ENCODE data around the gene GPC4.
A peak's percentile ranks its signal among the peaks of the same experiment; 100 is the strongest.
"Not testable (repeated sequence)": the region's sequence is repeated elsewhere in the genome, so short reads cannot be mapped to it uniquely, and the experiment has no call there.

GPC4 gene

DNA sequence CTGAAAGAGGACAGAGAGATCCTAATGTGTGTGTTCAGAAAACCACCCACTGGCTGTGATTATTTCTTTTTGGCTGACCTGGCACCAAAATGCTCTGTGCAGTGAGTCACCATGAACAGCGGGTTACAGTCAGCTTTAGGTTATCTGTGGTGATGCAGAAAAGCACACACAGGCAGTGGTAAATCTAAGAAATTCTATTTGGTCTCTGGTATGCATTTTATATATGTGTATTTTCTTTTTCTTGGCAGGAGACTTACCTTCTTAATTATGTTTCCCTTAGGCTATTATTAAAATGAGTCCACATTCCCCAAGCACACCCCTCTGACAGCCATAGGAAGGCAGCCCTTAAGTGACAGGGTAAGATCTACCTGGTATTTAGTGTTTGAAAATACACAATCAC lies 118.0 kb downstream of the GPC4 start:
- peak overlapping the region; percentile 17 for H3K4me2 ChIP-seq (ENCODE audit: low read length)
- H3K9ac ChIP-seq (ENCODE audit: low read depth, low read length), result no peak overlapping the region
- H3K27me3 ChIP-seq (ENCODE audit: control insufficient read depth, insufficient read depth, low read length), result peaks cover 2% of the 10 kb centered on the region
- H3K4me3 ChIP-seq (ENCODE audit: low read length), result no peak overlapping the region
- H3K36me3 ChIP-seq (ENCODE audit: insufficient read depth, low read length), result no peaks in the 10 kb centered on the region
- H3K9me3 ChIP-seq (replicated peaks; ENCODE audit: low read length), result no peaks in the 10 kb centered on the region
- peaks cover 9% of the 10 kb centered on the region for H3K4me1 ChIP-seq (ENCODE audit: control insufficient read depth, insufficient read depth, low read length)

DNA sequence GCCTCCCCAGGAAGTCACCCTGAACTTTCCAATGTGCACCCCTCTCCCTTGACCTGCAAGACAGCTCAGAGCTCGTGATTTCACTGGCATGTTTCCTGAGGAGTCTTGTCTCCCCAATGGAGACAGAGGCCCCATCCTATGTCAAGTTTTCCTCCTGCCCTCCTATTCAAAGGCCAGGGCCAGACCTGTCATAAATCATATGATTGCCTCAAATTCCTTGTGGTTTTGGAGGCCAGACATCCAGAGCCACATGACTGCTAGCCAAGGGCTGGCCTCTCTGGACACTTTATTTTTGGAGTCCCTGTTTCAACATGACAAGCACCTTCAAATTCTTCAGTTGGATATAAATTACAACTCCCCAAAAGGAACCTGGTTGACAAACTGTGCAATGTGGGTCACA lies 121.2 kb downstream of the GPC4 start:
- H3K27me3 ChIP-seq (ENCODE audit: control insufficient read depth, insufficient read depth, low read length), result peaks cover 2% of the 10 kb centered on the region
- H3K36me3 ChIP-seq (ENCODE audit: insufficient read depth, low read length), result no peaks in the 10 kb centered on the region
- no peak overlapping the region for H3K4me3 ChIP-seq (ENCODE audit: low read length)
- H3K9ac ChIP-seq (ENCODE audit: low read depth, low read length), result no peak overlapping the region
- H3K4me1 ChIP-seq (ENCODE audit: control insufficient read depth, insufficient read depth, low read length), result peaks cover 9% of the 10 kb centered on the region
- H3K4me2 ChIP-seq (ENCODE audit: low read length), result no peak overlapping the region
- no peaks in the 10 kb centered on the region for H3K9me3 ChIP-seq (replicated peaks; ENCODE audit: low read length)

DNA sequence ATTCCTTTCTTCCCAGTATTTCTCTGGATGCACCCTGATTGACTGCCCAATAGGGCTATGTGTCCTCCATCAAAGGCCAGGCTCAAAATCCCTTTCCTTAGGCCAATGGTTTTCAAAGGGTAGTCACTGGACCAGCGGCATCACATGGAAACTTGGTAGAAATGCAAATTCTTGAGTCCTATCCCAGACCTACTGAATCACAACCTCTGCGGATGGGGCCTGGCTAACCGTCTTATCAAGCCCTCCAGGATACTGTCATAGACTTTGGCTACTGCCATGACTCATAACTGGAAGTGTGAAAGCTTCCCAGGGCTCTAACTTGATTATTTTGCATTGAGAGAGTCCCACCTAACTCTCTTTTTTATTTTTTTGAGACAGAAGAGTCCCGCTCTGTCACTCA lies 125.2 kb downstream of the GPC4 start:
- Histone ChIP-seq H3K4me2 (ENCODE audit: low read length) (no peak overlapping the region), H3K36me3 (ENCODE audit: insufficient read depth, low read length) (no peaks in the 10 kb centered on the region), H3K27me3 (ENCODE audit: control insufficient read depth, insufficient read depth, low read length) (peaks cover 2% of the 10 kb centered on the region), H3K4me3 (ENCODE audit: low read length) (no peak overlapping the region), H3K9me3 (replicated peaks; ENCODE audit: low read length) (no peaks in the 10 kb centered on the region), H3K9ac (ENCODE audit: low read depth, low read length) (no peak overlapping the region), H3K4me1 (ENCODE audit: control insufficient read depth, insufficient read depth, low read length) (no peaks in the 10 kb centered on the region)

- no peak overlapping the region for H3K4me3 ChIP-seq (ENCODE audit: low read length)
- H3K27me3 ChIP-seq (ENCODE audit: control insufficient read depth, insufficient read depth, low read length), result no peaks in the 10 kb centered on the region
- H3K36me3 ChIP-seq (ENCODE audit: insufficient read depth, low read length), result no peaks in the 10 kb centered on the region
- H3K4me1 ChIP-seq (ENCODE audit: control insufficient read depth, insufficient read depth, low read length), result no peaks in the 10 kb centered on the region
- H3K4me2 ChIP-seq (ENCODE audit: low read length), result no peak overlapping the region
- no peak overlapping the region for H3K9ac ChIP-seq (ENCODE audit: low read depth, low read length)
- no peaks in the 10 kb centered on the region for H3K9me3 ChIP-seq (replicated peaks; ENCODE audit: low read length)
These were observed 127.4 kb downstream of the GPC4 start for GRCh38 chrX:133287860-133288259.

- no peaks in the 10 kb centered on the region for H3K36me3 ChIP-seq (ENCODE audit: insufficient read depth, low read length)
These were observed 129.9 kb downstream of the GPC4 start for GRCh38 chrX:133285341-133285740.

DNA sequence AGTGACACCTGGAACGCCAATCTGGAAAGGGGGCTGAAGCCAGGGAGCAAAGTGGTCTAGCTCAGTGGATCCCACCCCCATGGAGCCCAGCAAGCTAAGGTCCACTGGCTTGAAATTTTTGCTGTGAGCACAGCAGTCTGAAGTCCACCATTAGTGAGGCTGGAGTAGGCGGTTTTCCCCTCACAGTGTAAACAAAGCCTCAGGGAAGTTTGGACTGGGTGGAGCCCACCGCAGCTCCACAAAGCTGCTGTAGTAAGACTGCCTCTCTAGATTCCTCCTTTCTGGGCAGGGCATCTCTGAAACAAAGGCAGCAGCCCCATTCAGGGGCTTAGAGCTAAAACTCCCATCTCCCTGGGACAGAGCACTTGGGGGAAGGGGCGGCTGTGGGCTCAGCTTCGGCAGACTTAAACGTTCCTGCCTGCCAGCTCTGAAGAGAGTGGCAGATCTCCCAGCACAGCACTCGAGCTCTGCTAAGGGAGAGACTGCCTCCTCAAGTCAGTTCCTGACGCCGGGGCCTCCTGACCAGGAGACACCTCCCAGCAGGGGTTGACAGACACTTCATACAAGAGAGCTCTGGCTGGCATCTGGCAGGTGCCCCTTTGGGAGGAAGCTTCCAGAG lies 136.1 kb downstream of the GPC4 start:
- H3K4me2 ChIP-seq (ENCODE audit: low read length); H3K4me1 ChIP-seq (ENCODE audit: control insufficient read depth, insufficient read depth, low read length); H3K9ac ChIP-seq (ENCODE audit: low read depth, low read length); H3K36me3 ChIP-seq (ENCODE audit: insufficient read depth, low read length); H3K27me3 ChIP-seq (ENCODE audit: control insufficient read depth, insufficient read depth, low read length); H3K4me3 ChIP-seq (ENCODE audit: low read length); H3K9me3 ChIP-seq (replicated peaks; ENCODE audit: low read length): not testable (repeated sequence)

More at GRCh38 chrX:133285341-133285740, 129.9 kb downstream of the GPC4 start:
- no peaks in the 10 kb centered on the region for H3K4me1 ChIP-seq (ENCODE audit: control insufficient read depth, insufficient read depth, low read length)
- H3K9ac ChIP-seq (ENCODE audit: low read depth, low read length), result no peak overlapping the region
- no peak overlapping the region for H3K4me3 ChIP-seq (ENCODE audit: low read length)
- no peaks in the 10 kb centered on the region for H3K27me3 ChIP-seq (ENCODE audit: control insufficient read depth, insufficient read depth, low read length)
- H3K4me2 ChIP-seq (ENCODE audit: low read length), result no peak overlapping the region
- no peaks in the 10 kb centered on the region for H3K9me3 ChIP-seq (replicated peaks; ENCODE audit: low read length)

DNA sequence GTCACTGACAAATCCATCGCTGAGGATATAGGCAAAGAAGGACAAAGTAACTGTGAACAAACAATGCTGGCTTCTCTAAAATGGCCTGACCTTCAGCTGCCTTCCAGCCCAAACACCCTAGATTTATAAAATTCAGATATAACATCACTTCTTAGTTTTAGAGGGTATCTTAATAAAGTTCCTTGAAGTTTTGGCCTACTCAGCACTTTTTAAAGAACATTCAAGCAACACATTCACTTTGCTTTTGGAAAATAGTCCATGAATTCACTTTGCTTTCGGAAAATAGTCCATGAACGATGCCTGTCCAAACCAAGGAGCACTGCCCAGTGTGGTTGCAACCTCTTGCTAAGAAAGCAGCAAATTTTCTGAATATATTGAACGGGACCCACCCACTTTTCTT lies 142.1 kb downstream of the GPC4 start:
- Histone ChIP-seq H3K27me3 (ENCODE audit: control insufficient read depth, insufficient read depth, low read length) (peaks cover 19% of the 10 kb centered on the region), H3K9me3 (replicated peaks; ENCODE audit: low read length) (no peaks in the 10 kb centered on the region), H3K4me1 (ENCODE audit: control insufficient read depth, insufficient read depth, low read length) (no peaks in the 10 kb centered on the region), H3K9ac (ENCODE audit: low read depth, low read length) (no peak overlapping the region), H3K36me3 (ENCODE audit: insufficient read depth, low read length) (no peaks in the 10 kb centered on the region), H3K4me3 (ENCODE audit: low read length) (no peak overlapping the region), H3K4me2 (ENCODE audit: low read length) (no peak overlapping the region)

- Histone ChIP-seq H3K4me2 (ENCODE audit: low read length) (no peak overlapping the region), H3K4me1 (ENCODE audit: control insufficient read depth, insufficient read depth, low read length) (no peaks in the 10 kb centered on the region), H3K4me3 (ENCODE audit: low read length) (no peak overlapping the region), H3K9me3 (replicated peaks; ENCODE audit: low read length) (no peaks in the 10 kb centered on the region), H3K36me3 (ENCODE audit: insufficient read depth, low read length) (no peaks in the 10 kb centered on the region), H3K9ac (ENCODE audit: low read depth, low read length) (no peak overlapping the region), H3K27me3 (ENCODE audit: control insufficient read depth, insufficient read depth, low read length) (peaks cover 19% of the 10 kb centered on the region)
These were observed 146.1 kb downstream of the GPC4 start for GRCh38 chrX:133269168-133269567.

DNA sequence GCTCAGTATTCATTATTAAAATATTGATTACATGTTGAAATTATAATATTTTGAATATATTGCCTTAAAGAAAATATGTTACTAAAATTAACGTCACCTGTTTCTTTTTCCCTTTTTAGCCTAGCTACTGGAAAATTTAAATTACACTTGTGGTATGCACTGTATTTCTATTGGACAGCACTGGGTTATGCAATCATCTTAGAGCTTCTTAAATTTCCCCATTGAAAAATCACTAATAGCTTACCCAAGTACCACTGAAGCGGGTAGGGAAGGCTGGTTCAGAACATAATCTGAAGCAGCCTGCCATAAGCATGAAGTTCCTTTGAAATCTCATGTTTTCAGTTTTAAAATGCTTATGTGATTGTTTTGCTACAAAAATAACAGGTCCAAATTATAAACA lies 147.7 kb downstream of the GPC4 start:
- no peak overlapping the region for H3K9ac ChIP-seq (ENCODE audit: low read depth, low read length)
- H3K36me3 ChIP-seq (ENCODE audit: insufficient read depth, low read length), result no peaks in the 10 kb centered on the region
- H3K9me3 ChIP-seq (replicated peaks; ENCODE audit: low read length), result no peaks in the 10 kb centered on the region
- no peak overlapping the region for H3K4me3 ChIP-seq (ENCODE audit: low read length)
- H3K4me2 ChIP-seq (ENCODE audit: low read length), result no peak overlapping the region
- H3K4me1 ChIP-seq (ENCODE audit: control insufficient read depth, insufficient read depth, low read length), result no peaks in the 10 kb centered on the region
- peaks cover 16% of the 10 kb centered on the region for H3K27me3 ChIP-seq (ENCODE audit: control insufficient read depth, insufficient read depth, low read length)

DNA sequence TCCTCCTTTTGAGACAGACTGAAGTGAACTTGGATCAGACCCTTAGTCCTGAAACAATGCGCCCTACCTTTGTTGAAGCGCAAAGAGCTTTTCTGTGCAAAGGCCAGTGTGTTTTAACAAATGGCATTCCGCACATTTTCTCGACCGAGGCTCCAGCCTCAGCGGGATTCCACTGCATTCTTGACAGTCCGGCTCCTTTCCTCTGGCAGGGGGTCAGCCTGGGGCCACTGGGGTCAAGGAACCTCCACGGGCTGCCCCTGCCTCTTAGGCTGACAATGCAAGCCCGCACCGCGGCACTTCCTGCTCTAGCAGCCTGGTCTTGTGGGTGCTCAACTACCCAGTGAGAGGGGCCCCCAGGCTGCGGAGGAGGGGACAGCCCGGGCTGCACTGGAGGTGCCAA lies 150.0 kb downstream of the GPC4 start:
- H3K27me3 ChIP-seq (ENCODE audit: control insufficient read depth, insufficient read depth, low read length), result peaks cover 12% of the 10 kb centered on the region
- no peaks in the 10 kb centered on the region for H3K9me3 ChIP-seq (replicated peaks; ENCODE audit: low read length)
- H3K4me3 ChIP-seq (ENCODE audit: low read length), result no peak overlapping the region
- H3K4me2 ChIP-seq (ENCODE audit: low read length), result no peak overlapping the region
- H3K36me3 ChIP-seq (ENCODE audit: insufficient read depth, low read length), result no peaks in the 10 kb centered on the region
- no peak overlapping the region for H3K9ac ChIP-seq (ENCODE audit: low read depth, low read length)
- no peaks in the 10 kb centered on the region for H3K4me1 ChIP-seq (ENCODE audit: control insufficient read depth, insufficient read depth, low read length)

GRCh38 chrX:133258481-133258880 lies 156.8 kb downstream of the GPC4 start:
- Histone ChIP-seq H3K4me1 (ENCODE audit: control insufficient read depth, insufficient read depth, low read length) (peaks cover 4% of the 10 kb centered on the region), H3K9me3 (replicated peaks; ENCODE audit: low read length) (no peaks in the 10 kb centered on the region), H3K27me3 (ENCODE audit: control insufficient read depth, insufficient read depth, low read length) (peaks cover 10% of the 10 kb centered on the region), H3K36me3 (ENCODE audit: insufficient read depth, low read length) (no peaks in the 10 kb centered on the region), H3K4me2 (ENCODE audit: low read length) (no peak overlapping the region), H3K9ac (ENCODE audit: low read depth, low read length) (no peak overlapping the region), H3K4me3 (ENCODE audit: low read length) (no peak overlapping the region)

- Histone ChIP-seq H3K4me1 (ENCODE audit: control insufficient read depth, insufficient read depth, low read length) (peaks cover 4% of the 10 kb centered on the region), H3K36me3 (ENCODE audit: insufficient read depth, low read length) (no peaks in the 10 kb centered on the region), H3K9me3 (replicated peaks; ENCODE audit: low read length) (no peaks in the 10 kb centered on the region), H3K27me3 (ENCODE audit: control insufficient read depth, insufficient read depth, low read length) (peaks cover 7% of the 10 kb centered on the region), H3K4me2 (ENCODE audit: low read length) (no peak overlapping the region), H3K4me3 (ENCODE audit: low read length) (no peak overlapping the region), H3K9ac (ENCODE audit: low read depth, low read length) (no peak overlapping the region)
These were observed 160.6 kb downstream of the GPC4 start for GRCh38 chrX:133254666-133255065.
